ENCODE measurements around the gene SLC35E4. TPM values are rescaled to one million over a fixed set of nuclear protein-coding genes. Genes with fewer than 3 reads are reported as not detected.

SLC35E4 gene
- total RNA-seq, 4 donors from 2014 or later: 1.7 to 9.9 (median 7.3) TPM

DNA sequence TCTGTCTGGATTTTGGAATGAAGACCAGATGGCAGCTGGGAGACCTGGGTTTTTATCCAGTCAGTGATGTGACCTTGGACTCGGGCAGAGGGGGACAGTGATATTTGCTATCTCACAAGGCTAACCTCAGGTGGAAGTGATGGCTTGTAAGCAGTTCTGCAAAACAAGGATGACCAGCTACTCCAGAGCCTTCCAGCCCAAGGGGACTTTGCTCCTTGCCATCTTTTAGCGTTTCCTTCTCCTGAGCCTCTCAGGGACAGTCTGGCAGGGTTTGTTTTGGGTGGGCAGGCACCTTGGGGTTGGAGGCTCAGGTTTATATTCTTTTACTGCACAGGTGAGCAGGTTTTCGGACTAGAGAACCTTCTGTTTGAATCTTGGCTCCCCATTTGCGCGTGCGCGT, 49.6 kb downstream of the SLC35E4 start:
- DNase-seq: no peak

DNA sequence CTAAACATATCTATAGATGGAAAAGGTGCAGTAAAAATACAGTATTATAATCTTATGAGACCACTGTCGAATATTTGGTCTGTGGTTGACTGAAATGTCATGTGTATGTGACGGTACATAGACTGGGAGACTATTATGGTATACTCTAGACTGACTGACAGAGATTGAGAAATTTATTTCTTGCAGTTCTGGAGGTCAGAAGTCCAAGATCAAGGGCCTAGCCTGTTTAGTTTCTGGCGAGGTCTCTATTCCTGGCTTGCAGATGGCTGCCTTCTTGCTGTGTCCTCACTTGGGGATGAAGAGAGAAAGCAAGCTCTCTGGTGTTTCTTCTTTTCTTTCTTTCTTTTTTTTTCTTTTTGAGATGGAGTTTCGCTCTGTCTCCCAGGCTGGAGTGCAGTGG, 51.8 kb downstream of the SLC35E4 start:
- Histone ChIP-seq H3K27ac (peak overlapping the region in 1 of 4 donors; percentile 15), H3K4me3 (no peak overlapping the region), H3K9me3 (no peaks in the 10 kb centered on the region), H3K4me1 (no peaks in the 10 kb centered on the region), H3K27me3 (no peaks in the 10 kb centered on the region), H3K36me3 (no peaks in the 10 kb centered on the region)
- DNase-seq: no peak
- TF ChIP-seq, protein P1, sequence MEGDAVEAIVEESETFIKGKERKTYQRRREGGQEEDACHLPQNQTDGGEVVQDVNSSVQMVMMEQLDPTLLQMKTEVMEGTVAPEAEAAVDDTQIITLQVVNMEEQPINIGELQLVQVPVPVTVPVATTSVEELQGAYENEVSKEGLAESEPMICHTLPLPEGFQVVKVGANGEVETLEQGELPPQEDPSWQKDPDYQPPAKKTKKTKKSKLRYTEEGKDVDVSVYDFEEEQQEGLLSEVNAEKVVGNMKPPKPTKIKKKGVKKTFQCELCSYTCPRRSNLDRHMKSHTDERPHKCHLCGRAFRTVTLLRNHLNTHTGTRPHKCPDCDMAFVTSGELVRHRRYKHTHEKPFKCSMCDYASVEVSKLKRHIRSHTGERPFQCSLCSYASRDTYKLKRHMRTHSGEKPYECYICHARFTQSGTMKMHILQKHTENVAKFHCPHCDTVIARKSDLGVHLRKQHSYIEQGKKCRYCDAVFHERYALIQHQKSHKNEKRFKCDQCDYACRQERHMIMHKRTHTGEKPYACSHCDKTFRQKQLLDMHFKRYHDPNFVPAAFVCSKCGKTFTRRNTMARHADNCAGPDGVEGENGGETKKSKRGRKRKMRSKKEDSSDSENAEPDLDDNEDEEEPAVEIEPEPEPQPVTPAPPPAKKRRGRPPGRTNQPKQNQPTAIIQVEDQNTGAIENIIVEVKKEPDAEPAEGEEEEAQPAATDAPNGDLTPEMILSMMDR (IDR thresholded peaks at IDR 0.05): no peak
- TF ChIP-seq POLR2A (IDR thresholded peaks at IDR 0.05): no peak

More for the DNA sequence above, 49.6 kb downstream of the SLC35E4 start:
- no peaks in the 10 kb centered on the region for H3K9me3 ChIP-seq
- H3K27ac ChIP-seq: no peak overlapping the region
- no peaks in the 10 kb centered on the region for H3K4me1 ChIP-seq
- H3K27me3 ChIP-seq: no peaks in the 10 kb centered on the region
- no peaks in the 10 kb centered on the region for H3K36me3 ChIP-seq
- TF ChIP-seq POLR2A (IDR thresholded peaks at IDR 0.05): no peak
- H3K4me3 ChIP-seq: no peak overlapping the region

DNA sequence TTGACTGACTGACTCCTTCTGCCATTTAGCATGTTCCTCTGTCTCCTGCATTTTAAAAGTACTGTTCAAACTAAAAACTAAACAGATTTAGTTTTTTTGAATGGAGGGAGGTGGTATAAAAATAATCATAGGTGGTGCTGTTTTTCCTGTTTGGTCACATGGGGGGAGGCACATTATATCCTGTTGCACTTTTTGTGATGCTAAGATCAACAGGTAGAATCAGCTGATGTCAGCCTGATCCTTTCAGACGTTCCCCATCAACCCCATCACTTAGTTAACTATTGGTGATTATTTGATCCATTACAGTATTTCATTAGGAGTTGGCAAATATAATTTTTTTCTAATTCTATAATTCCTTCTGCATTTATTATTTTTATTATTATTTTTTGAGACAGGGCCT, 54.0 kb downstream of the SLC35E4 start:
- Histone ChIP-seq H3K9me3 (no peaks in the 10 kb centered on the region), H3K4me3 (no peak overlapping the region), H3K27ac (no peak overlapping the region), H3K4me1 (peaks cover 0 to 8% (median 0%) of the 10 kb centered on the region in 4 donors), H3K27me3 (no peaks in the 10 kb centered on the region), H3K36me3 (no peaks in the 10 kb centered on the region)
- no peak for DNase-seq
- TF ChIP-seq, protein P1 (IDR thresholded peaks at IDR 0.05): no peak
- TF ChIP-seq POLR2A (IDR thresholded peaks at IDR 0.05): no peak

DNA sequence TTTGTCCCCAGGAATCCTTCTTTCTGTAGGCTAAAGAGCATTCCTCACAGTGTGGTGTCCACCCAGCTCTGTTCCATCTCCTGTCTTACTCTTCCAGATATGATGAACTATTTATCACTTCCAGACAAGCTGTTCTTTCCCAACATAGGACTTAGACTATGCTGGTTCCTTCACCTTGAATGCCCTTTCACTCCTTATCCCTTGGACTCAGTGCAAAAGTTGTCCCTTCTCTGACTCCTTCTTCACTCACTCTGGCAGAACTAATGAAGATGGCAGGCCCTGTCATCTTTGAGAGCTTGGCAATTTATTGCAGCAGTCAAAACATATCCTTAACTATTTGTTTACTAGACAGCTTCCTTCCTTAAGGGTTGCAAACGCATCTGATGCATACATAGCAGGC, 55.6 kb downstream of the SLC35E4 start:
- Histone ChIP-seq H3K27me3 (no peaks in the 10 kb centered on the region), H3K4me1 (peaks cover 0 to 16% (median 2%) of the 10 kb centered on the region in 4 donors), H3K9me3 (no peaks in the 10 kb centered on the region), H3K27ac (no peak overlapping the region), H3K36me3 (no peaks in the 10 kb centered on the region), H3K4me3 (no peak overlapping the region)
- DNase-seq: no peak
- TF ChIP-seq, protein P1 (IDR thresholded peaks at IDR 0.05): no peak
- no peak for TF ChIP-seq POLR2A (IDR thresholded peaks at IDR 0.05)

DNA sequence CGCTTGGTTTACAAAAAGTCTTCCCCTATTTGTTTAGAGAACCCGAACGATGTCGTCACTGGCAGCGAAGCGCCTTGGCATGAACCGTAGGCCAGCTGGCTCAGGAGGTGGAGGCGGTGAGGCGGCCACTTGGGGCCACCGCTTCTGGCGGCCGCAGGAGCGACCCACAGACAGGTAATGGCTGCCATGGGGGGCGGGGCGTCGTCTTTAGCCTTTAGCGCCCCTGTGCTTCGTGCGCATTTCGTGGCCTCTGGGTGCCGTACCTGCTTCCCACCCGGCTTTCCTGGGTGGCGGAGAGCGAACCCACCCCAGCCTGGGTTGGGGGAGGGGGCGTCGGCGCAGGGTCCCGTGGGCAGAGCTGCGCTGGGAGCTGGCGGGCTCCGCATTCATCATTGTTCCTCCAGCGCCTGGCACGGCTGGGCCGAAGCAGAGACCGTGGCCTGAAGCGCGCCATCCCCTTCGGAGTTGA, 58.6 kb downstream of the SLC35E4 start:
- peak; percentile 64 to 80 (median 66) for DNase-seq
- Histone ChIP-seq H3K9me3 (no peaks in the 10 kb centered on the region), H3K4me1 (peaks cover 0 to 16% (median 2%) of the 10 kb centered on the region in 4 donors), H3K4me3 (peak overlapping the region; percentile 46 to 82 (median 70)), H3K36me3 (no peaks in the 10 kb centered on the region), H3K27me3 (no peaks in the 10 kb centered on the region), H3K27ac (peak overlapping the region; percentile 44 to 74 (median 54))
- TF ChIP-seq POLR2A (IDR thresholded peaks at IDR 0.05): no peak
- TF ChIP-seq, protein P1 (IDR thresholded peaks at IDR 0.05): peak in 2 of 6 experiments; percentile 9 to 21

DNA sequence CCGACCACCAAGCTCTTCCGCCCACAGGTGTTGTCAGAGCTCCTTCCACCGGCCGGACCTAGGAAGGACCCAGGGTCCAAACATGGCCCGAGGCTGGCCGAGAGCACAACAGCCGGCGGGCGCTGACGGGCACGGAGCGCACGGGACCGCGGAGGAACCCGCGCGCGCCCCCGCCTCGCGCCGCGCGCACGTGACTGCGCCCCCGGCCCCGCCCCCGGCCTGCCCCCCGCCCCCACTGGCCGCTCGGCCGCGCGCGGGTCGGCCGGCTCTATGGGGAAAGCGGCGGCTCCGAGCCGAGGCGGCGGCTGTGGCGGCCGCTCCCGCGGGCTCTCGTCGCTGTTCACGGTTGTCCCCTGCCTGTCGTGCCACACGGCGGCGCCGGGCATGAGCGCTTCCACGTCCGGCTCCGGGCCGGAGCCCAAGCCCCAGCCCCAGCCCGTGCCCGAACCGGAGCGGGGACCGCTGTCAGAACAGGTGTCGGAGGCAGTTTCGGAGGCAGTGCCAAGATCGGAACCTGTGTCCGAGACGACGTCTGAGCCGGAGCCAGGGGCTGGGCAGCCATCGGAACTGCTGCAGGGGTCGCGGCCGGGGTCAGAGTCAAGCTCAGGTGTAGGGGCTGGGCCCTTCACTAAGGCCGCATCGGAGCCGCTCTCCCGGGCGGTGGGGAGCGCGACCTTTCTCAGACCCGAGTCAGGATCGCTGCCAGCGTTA, 59.2 kb downstream of the SLC35E4 start, which contains the start of gene OSBP2:
Gene OSBP2 (plus strand): TSS at position 235 of the 711 bp plus-strand sequence. CDS start 36 bp downstream, at position 271.
- no peaks in the 10 kb centered on the region for H3K36me3 ChIP-seq
- peak within 1 kb of the TSS; percentile 44 to 74 (median 54) for H3K27ac ChIP-seq
- no peaks in the 10 kb centered on the region for H3K9me3 ChIP-seq
- H3K4me1 ChIP-seq: peaks cover 0 to 16% (median 2%) of the 10 kb centered on the region in 4 donors
- DNase-seq: peak in 2 of 3 donors; percentile 57 to 69
- peak within 1 kb of the TSS; percentile 47 to 82 (median 70) for H3K4me3 ChIP-seq
- H3K27me3 ChIP-seq: no peaks in the 10 kb centered on the region
- TF ChIP-seq, protein P1 (IDR thresholded peaks at IDR 0.05): peak in 2 of 6 experiments; percentile 7 to 39
- TF ChIP-seq POLR2A (IDR thresholded peaks at IDR 0.05): no peak
